ENCODE measurements around the gene SLC12A9.

DNA sequence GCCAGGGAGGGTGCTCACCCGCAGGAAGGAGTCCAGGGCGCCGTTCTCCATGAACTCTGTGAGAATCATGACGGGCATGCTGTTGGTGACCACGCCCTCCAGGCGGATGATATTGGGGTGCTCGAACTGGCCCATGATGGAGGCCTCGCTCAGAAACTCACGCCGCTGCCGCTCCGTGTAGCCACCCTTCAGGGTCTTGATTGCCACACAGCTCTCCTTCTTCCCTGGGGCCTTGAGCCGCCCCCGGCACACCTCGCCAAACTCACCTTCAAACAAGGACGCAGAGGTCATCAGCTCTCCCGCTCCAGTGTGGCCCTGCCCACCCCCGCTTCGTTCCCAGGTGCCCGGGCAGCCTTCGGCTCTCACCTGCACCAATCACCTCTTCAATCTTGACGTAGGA, 39.8 kb upstream of the SLC12A9 start:
- TF ChIP-seq, protein P1, sequence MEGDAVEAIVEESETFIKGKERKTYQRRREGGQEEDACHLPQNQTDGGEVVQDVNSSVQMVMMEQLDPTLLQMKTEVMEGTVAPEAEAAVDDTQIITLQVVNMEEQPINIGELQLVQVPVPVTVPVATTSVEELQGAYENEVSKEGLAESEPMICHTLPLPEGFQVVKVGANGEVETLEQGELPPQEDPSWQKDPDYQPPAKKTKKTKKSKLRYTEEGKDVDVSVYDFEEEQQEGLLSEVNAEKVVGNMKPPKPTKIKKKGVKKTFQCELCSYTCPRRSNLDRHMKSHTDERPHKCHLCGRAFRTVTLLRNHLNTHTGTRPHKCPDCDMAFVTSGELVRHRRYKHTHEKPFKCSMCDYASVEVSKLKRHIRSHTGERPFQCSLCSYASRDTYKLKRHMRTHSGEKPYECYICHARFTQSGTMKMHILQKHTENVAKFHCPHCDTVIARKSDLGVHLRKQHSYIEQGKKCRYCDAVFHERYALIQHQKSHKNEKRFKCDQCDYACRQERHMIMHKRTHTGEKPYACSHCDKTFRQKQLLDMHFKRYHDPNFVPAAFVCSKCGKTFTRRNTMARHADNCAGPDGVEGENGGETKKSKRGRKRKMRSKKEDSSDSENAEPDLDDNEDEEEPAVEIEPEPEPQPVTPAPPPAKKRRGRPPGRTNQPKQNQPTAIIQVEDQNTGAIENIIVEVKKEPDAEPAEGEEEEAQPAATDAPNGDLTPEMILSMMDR (IDR thresholded peaks at IDR 0.05; ENCODE audit: insufficient read depth, low read length, poor library complexity, severe bottlenecking), result no peak
- TF ChIP-seq EZH2phosphoT487 (conservative IDR thresholded peaks at IDR 0.05; ENCODE audit: low read length), result no peak
